ENCODE data around the gene MRPL49. TPM values are rescaled to one million over a fixed set of nuclear protein-coding genes. Genes with fewer than 3 reads are reported as not detected.

Gene MRPL49
- total RNA-seq, 1 experiment from 2014 or later = 73.4 TPM

DNA sequence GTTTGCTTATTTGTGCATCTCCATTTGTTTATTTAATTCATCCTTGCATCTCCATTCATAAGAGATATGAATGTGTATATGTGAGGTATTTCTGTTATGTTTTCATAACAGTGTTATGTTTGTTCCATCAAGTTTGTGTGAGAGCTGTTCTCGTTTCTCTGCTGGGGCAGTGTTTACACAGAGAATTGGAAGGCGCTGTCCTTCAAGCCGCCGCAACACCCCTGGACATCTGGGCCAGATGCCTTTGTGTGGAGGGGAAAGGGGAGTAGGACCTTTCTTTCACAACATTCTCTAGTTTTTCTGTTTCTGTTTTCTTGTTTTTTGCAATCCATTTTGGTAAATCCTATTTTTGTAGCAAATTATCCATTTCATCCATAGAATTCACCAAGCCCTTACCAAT lies 17.5 kb upstream of the MRPL49 start:
- H3K9me3 ChIP-seq (ENCODE audit: control insufficient read depth, low read depth, low read length) = no peaks in the 10 kb centered on the region
- peaks cover 0 to 12% (median 5%) of the 10 kb centered on the region in 3 experiments; a peak in 5 of 7 replicates for H3K36me3 Mint-ChIP-seq (ENCODE audit: insufficient read depth in 1 of 3, low read depth in 3 of 3)
- H3K27ac Mint-ChIP-seq = no peak overlapping the region

More for the DNA sequence above, 17.5 kb upstream of the MRPL49 start:
- H3K4me1 Mint-ChIP-seq = no peaks in the 10 kb centered on the region
- Histone ChIP-seq H2AFZ (ENCODE audit: low read length) (no peak overlapping the region), H3K4ac (ENCODE audit: low read depth, low read length) (no peak overlapping the region), H2BK5ac (ENCODE audit: insufficient read length, low read length) (no peak overlapping the region), H3K27ac (ENCODE audit: insufficient read length, low read depth, low read length) (no peak overlapping the region), H3K14ac (ENCODE audit: insufficient read depth, low read length) (no peak overlapping the region), H2BK12ac (ENCODE audit: insufficient read length, low read depth, low read length) (no peak overlapping the region), H3K18ac (ENCODE audit: insufficient read length, low read depth, low read length) (no peak overlapping the region), H4K8ac (replicated peaks; ENCODE audit: insufficient read length, low read depth, low read length) (no peak overlapping the region), H3K23me2 (ENCODE audit: insufficient read length, low read depth, low read length, poor library complexity, severe bottlenecking) (no peaks in the 10 kb centered on the region), H4K5ac (ENCODE audit: insufficient read length, low read depth, low read length) (no peak overlapping the region), H2BK20ac (ENCODE audit: low read depth, low read length, poor library complexity, severe bottlenecking) (no peak overlapping the region), H4K91ac (ENCODE audit: insufficient read length, low read depth, low read length) (no peak overlapping the region), H4K20me1 (ENCODE audit: control insufficient read depth, insufficient read depth, insufficient read length) (no peaks in the 10 kb centered on the region), H3K79me2 (ENCODE audit: insufficient read depth, low read length) (no peaks in the 10 kb centered on the region), H3K56ac (ENCODE audit: insufficient read length, low read depth, low read length) (no peak overlapping the region), H3K23ac (ENCODE audit: insufficient read length, low read depth, low read length) (no peak overlapping the region), H3K79me1 (ENCODE audit: insufficient read depth, low read depth, low read length, poor library complexity, severe bottlenecking) (no peaks in the 10 kb centered on the region), H2BK15ac (ENCODE audit: low read depth, low read length) (no peak overlapping the region), H2BK120ac (ENCODE audit: low read depth, low read length, poor library complexity, severe bottlenecking) (no peak overlapping the region), H3T11ph (ENCODE audit: low read length) (no peak overlapping the region), H3K4me2 (ENCODE audit: insufficient read depth, insufficient read length, low read length) (no peak overlapping the region), H2AK5ac (ENCODE audit: insufficient read length, low read length) (no peak overlapping the region), H3K4me1 (ENCODE audit: insufficient read depth, low read length) (no peaks in the 10 kb centered on the region), H3K27me3 (ENCODE audit: insufficient read depth, low read length) (no peaks in the 10 kb centered on the region), H3K9ac (ENCODE audit: extremely low read depth, insufficient read length, low read length) (no peak overlapping the region)
- TF ChIP-seq CTCF (conservative IDR thresholded peaks at IDR 0.05) = no peak
- no peaks in the 10 kb centered on the region for H3K27me3 Mint-ChIP-seq (ENCODE audit: low read depth)
- no peaks in the 10 kb centered on the region for H3K9me3 Mint-ChIP-seq
- H3K4me3 Mint-ChIP-seq = no peak overlapping the region
- WGBS (ENCODE audit: extremely low coverage, insufficient read length, low lambda C conversion rate) = no CpG with 5 or more reads among the region's 4 CpGs
- DNase-seq = no peak
